GM12864 (cell line): ENCODE results near the gene RABEP2.
A peak's percentile ranks its signal among the peaks of the same experiment; 100 is the strongest.
"Not testable (repeated sequence)": the region's sequence is repeated elsewhere in the genome, so short reads cannot be mapped to it uniquely, and the experiment has no call there.

Experiments
- DNase-seq: peaks from one replicate; pipeline ENCODE4 v3.0.0-alpha.2; 2011; ENCODE audit warnings: low read depth
- H3K4me3 ChIP-seq: 2 replicates; pipeline ENCODE4 v1.5.1; 2011; ENCODE audit warnings: mild to moderate bottlenecking, low read depth, low read length, control low read depth
- CTCF ChIP-seq: IDR thresholded peaks from 2 replicates; pipeline ENCODE4 v1.5.1; 2011; ENCODE audit warnings: low read depth, mild to moderate bottlenecking, moderate library complexity, low read length, control low read depth, inconsistent platforms; ENCODE audit errors: missing control alignments

Gene RABEP2

GRCh38 chr16:28924762-28925385, at the start of gene RABEP2:
RABEP2 (minus strand) TSS chr16:28925238; CDS start chr16:28925163, 75 bp downstream.
- peak within 1 kb of the TSS; percentile 69 for H3K4me3 ChIP-seq
- peak; percentile 66 for DNase-seq
- TF ChIP-seq CTCF, result no peak

- TF ChIP-seq CTCF, result no peak
- peak; percentile 86 for DNase-seq
- H3K4me3 ChIP-seq, result peak within 1 kb of the TSS; percentile 96
Observed at GRCh38 chr16:28974437-28975157, 49.6 kb upstream of the RABEP2 start, which contains the start of gene SPNS1. SPNS1 (plus strand) TSS chr16:28974778; CDS start chr16:28975152, 374 bp downstream.

GRCh38 chr16:28974007-28974436, 49.0 kb upstream of the RABEP2 start:
- no peak for DNase-seq
- peak; percentile 46 for TF ChIP-seq CTCF
- peak overlapping the region; percentile 96 for H3K4me3 ChIP-seq

GRCh38 chr16:28969696-28970095, 44.7 kb upstream of the RABEP2 start:
- H3K4me3 ChIP-seq, DNase-seq: not testable (repeated sequence)

GRCh38 chr16:28967156-28967555, 42.1 kb upstream of the RABEP2 start:
- no peak for TF ChIP-seq CTCF
- no peak for DNase-seq
- H3K4me3 ChIP-seq, result no peak overlapping the region

- no peak for DNase-seq
- TF ChIP-seq CTCF, result no peak
- H3K4me3 ChIP-seq, result no peak overlapping the region
Observed at GRCh38 chr16:28964496-28964895, 39.5 kb upstream of the RABEP2 start.

- no peak overlapping the region for H3K4me3 ChIP-seq
- TF ChIP-seq CTCF, result no peak
- no peak for DNase-seq
Observed at GRCh38 chr16:28964072-28964471, 39.0 kb upstream of the RABEP2 start.
